GM10266 (cell line): ENCODE data around the gene RASD2.

Experiments used
- DNase-seq: peaks from one replicate; pipeline ENCODE4 v3.0.0; 2012; ENCODE audit errors: extremely low spot score
- CTCF ChIP-seq: IDR thresholded peaks from 2 replicates; pipeline ENCODE4 v1.5.1; 2012; ENCODE audit warnings: mild to moderate bottlenecking, low read depth; ENCODE audit not compliant: control insufficient read depth, insufficient read depth; ENCODE audit errors: missing control alignments

Gene RASD2

GRCh38 chr22:35560366-35560765 lies 19.7 kb downstream of the RASD2 start:
- TF ChIP-seq CTCF = no peak
- DNase-seq = no peak

GRCh38 chr22:35560824-35561223 lies 20.2 kb downstream of the RASD2 start:
- no peak for DNase-seq
- no peak for TF ChIP-seq CTCF

GRCh38 chr22:35561796-35562526 lies 21.3 kb downstream of the RASD2 start:
- no peak for DNase-seq
- TF ChIP-seq CTCF = no peak

GRCh38 chr22:35563211-35563610 lies 22.6 kb downstream of the RASD2 start:
- TF ChIP-seq CTCF = no peak

GRCh38 chr22:35564975-35565867 lies 24.6 kb downstream of the RASD2 start:
- TF ChIP-seq CTCF = no peak
- no peak for DNase-seq

More at GRCh38 chr22:35563211-35563610, 22.6 kb downstream of the RASD2 start:
- no peak for DNase-seq

GRCh38 chr22:35567351-35568141 lies 26.9 kb downstream of the RASD2 start:
- TF ChIP-seq CTCF = no peak
- DNase-seq = no peak
